ENCODE results near the gene B9D1.

- TF ChIP-seq CTCF (IDR thresholded peaks at IDR 0.05) (no peak), POLR2AphosphoS5 (IDR thresholded peaks at IDR 0.05) (no peak)
Observed at GRCh38 chr17:19344311-19345066, 18.0 kb downstream of the B9D1 start.
